Liver (tissue), 3 donors: ENCODE measurements around the gene PCDHB7.
"Not testable (repeated sequence)": the region's sequence is repeated elsewhere in the genome, so short reads cannot be mapped to it uniquely, and the experiment has no call there.

Source experiments
- ATF3 ChIP-seq: IDR thresholded peaks from 2 replicates; pipeline ENCODE4 v1.6.1; 2016; ENCODE audit warnings: antibody characterized with exemption
- FOXA1 ChIP-seq: IDR thresholded peaks from 2 replicates; pipeline ENCODE4 v1.6.1; 2016; ENCODE audit warnings: antibody characterized with exemption
- GABPA ChIP-seq, 2 donors: IDR thresholded peaks in 1 of 2; conservative IDR thresholded peaks in 1 of 2; 2 replicates each; pipeline ENCODE4 v1.6.1; 2016; ENCODE audit warnings: antibody characterized with exemption in 2 of 2, mild to moderate bottlenecking in 1 of 2, moderate library complexity in 1 of 2
- HNF4A ChIP-seq, 2 donors: conservative IDR thresholded peaks; 2 replicates each; pipeline ENCODE4 v1.6.1; 2016; ENCODE audit warnings: antibody characterized with exemption in 2 of 2, mild to moderate bottlenecking in 2 of 2
- JUND ChIP-seq, 2 donors: IDR thresholded peaks; 2 replicates each; pipeline ENCODE4 v1.6.1; 2016; ENCODE audit warnings: antibody characterized with exemption in 2 of 2
- MAX ChIP-seq: IDR thresholded peaks from 2 replicates; pipeline ENCODE4 v1.6.1; 2016; ENCODE audit warnings: antibody characterized with exemption
- RAD21 ChIP-seq, 2 donors: IDR thresholded peaks; 2 replicates each; pipeline ENCODE4 v1.6.1; 2016; ENCODE audit warnings: antibody characterized with exemption in 2 of 2, mild to moderate bottlenecking in 2 of 2
- REST ChIP-seq: IDR thresholded peaks from 2 replicates; pipeline ENCODE4 v1.6.1; 2016; ENCODE audit warnings: antibody characterized with exemption, mild to moderate bottlenecking
- RXRA ChIP-seq, 2 donors: IDR thresholded peaks; 2 replicates each; pipeline ENCODE4 v1.6.1; 2017 to 2018; ENCODE audit warnings: antibody characterized with exemption in 2 of 2, mild to moderate bottlenecking in 1 of 2
- SP1 ChIP-seq: IDR thresholded peaks from 2 replicates; pipeline ENCODE4 v1.6.1; 2018; ENCODE audit warnings: antibody characterized with exemption, mild to moderate bottlenecking
- TAF1 ChIP-seq: conservative IDR thresholded peaks from 2 replicates; pipeline ENCODE4 v1.6.1; 2016; ENCODE audit warnings: antibody characterized with exemption, mild to moderate bottlenecking
- YY1 ChIP-seq: IDR thresholded peaks from 2 replicates; pipeline ENCODE4 v1.6.1; 2016; ENCODE audit warnings: antibody characterized with exemption, mild to moderate bottlenecking
- TF ChIP-seq, protein P1 (sequence below): IDR thresholded peaks from 2 replicates; pipeline ENCODE4 v1.6.1; 2016; ENCODE audit warnings: antibody characterized with exemption
- TF ChIP-seq, protein P2 (sequence below): fragments of 150-350 bp; IDR thresholded peaks from 2 replicates; pipeline ENCODE4 v1.5.1; 2017; ENCODE audit warnings: improper control_type of control experiment, low read depth, low read length; ENCODE audit not compliant: missing input control
- donor health status: healthy.
- donor health status: healthy.

- TF ChIP-seq, protein P1, sequence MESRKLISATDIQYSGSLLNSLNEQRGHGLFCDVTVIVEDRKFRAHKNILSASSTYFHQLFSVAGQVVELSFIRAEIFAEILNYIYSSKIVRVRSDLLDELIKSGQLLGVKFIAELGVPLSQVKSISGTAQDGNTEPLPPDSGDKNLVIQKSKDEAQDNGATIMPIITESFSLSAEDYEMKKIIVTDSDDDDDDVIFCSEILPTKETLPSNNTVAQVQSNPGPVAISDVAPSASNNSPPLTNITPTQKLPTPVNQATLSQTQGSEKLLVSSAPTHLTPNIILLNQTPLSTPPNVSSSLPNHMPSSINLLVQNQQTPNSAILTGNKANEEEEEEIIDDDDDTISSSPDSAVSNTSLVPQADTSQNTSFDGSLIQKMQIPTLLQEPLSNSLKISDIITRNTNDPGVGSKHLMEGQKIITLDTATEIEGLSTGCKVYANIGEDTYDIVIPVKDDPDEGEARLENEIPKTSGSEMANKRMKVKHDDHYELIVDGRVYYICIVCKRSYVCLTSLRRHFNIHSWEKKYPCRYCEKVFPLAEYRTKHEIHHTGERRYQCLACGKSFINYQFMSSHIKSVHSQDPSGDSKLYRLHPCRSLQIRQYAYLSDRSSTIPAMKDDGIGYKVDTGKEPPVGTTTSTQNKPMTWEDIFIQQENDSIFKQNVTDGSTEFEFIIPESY, result not testable (repeated sequence)
- TF ChIP-seq, protein P2, sequence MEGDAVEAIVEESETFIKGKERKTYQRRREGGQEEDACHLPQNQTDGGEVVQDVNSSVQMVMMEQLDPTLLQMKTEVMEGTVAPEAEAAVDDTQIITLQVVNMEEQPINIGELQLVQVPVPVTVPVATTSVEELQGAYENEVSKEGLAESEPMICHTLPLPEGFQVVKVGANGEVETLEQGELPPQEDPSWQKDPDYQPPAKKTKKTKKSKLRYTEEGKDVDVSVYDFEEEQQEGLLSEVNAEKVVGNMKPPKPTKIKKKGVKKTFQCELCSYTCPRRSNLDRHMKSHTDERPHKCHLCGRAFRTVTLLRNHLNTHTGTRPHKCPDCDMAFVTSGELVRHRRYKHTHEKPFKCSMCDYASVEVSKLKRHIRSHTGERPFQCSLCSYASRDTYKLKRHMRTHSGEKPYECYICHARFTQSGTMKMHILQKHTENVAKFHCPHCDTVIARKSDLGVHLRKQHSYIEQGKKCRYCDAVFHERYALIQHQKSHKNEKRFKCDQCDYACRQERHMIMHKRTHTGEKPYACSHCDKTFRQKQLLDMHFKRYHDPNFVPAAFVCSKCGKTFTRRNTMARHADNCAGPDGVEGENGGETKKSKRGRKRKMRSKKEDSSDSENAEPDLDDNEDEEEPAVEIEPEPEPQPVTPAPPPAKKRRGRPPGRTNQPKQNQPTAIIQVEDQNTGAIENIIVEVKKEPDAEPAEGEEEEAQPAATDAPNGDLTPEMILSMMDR, result not testable (repeated sequence)
- not testable (repeated sequence) for TF ChIP-seq RAD21 (IDR thresholded peaks at IDR 0.05); HNF4A (conservative IDR thresholded peaks at IDR 0.05); SP1; JUND (IDR thresholded peaks at IDR 0.05); ATF3; TAF1; MAX; REST; GABPA (IDR thresholded peaks at IDR 0.05 in 1 of 2, conservative IDR thresholded peaks at IDR 0.05 in 1 of 2); YY1; FOXA1; RXRA (IDR thresholded peaks at IDR 0.05)
Measured at GRCh38 chr5:141210281-141210680, 37.8 kb downstream of the PCDHB7 start.
